GM23248 (cell line): ENCODE results near the gene ARGLU1. TPM values are rescaled to one million over a fixed set of nuclear protein-coding genes. Genes with fewer than 3 reads are reported as not detected.

Experiments
- DNase-seq: peaks from one replicate; pipeline ENCODE4 v3.0.0-alpha.2; 2015
- H2AFZ ChIP-seq: fragments of 200-600 bp; sonication (generic); 2 replicates; pipeline ENCODE4 v1.6.1; 2016; ENCODE audit warnings: antibody characterized with exemption
- H3F3A ChIP-seq: fragments of 200-600 bp; sonication (generic); 2 replicates; pipeline ENCODE4 v1.6.1; 2016; ENCODE audit warnings: mild to moderate bottlenecking, antibody characterized with exemption, mixed run types; ENCODE audit not compliant: insufficient read depth
- H3K27ac ChIP-seq: fragments of 200-600 bp; sonication (generic); 2 replicates; pipeline ENCODE4 v1.5.1; 2016; ENCODE audit warnings: mild to moderate bottlenecking
- H3K27me3 ChIP-seq: fragments of 200-600 bp; sonication (generic); replicated peaks from 2 replicates; pipeline ENCODE4 v1.6.1; 2016; ENCODE audit warnings: mild to moderate bottlenecking; ENCODE audit not compliant: insufficient read depth
- H3K36me3 ChIP-seq: fragments of 200-600 bp; sonication (generic); 2 replicates; pipeline ENCODE4 v1.6.1; 2016; ENCODE audit warnings: low read depth, mild to moderate bottlenecking
- H3K4me1 ChIP-seq: fragments of 200-600 bp; sonication (generic); 2 replicates; pipeline ENCODE4 v1.6.1; 2016; ENCODE audit warnings: mild to moderate bottlenecking; ENCODE audit not compliant: insufficient read depth
- H3K4me2 ChIP-seq: fragments of 200-600 bp; sonication (generic); one replicate; pipeline ENCODE4 v1.6.1; 2016; ENCODE audit warnings: mild to moderate bottlenecking; ENCODE audit not compliant: unreplicated experiment
- H3K4me3 ChIP-seq: fragments of 200-600 bp; sonication (generic); 2 replicates; pipeline ENCODE4 v1.5.1; 2016; ENCODE audit warnings: mild to moderate bottlenecking
- H3K79me2 ChIP-seq: fragments of 200-600 bp; sonication (generic); 2 replicates; pipeline ENCODE4 v1.6.1; 2016; ENCODE audit warnings: mild to moderate bottlenecking; ENCODE audit not compliant: insufficient read depth
- H3K9ac ChIP-seq: fragments of 200-600 bp; sonication (generic); 2 replicates; pipeline ENCODE4 v1.6.1; 2016; ENCODE audit warnings: mild to moderate bottlenecking
- H3K9me2 ChIP-seq: fragments of 200-600 bp; sonication (generic); 2 replicates; pipeline ENCODE4 v1.6.1; 2016; ENCODE audit warnings: mixed run types, mild to moderate bottlenecking, moderate library complexity; ENCODE audit not compliant: insufficient read depth
- H3K9me3 ChIP-seq: fragments of 200-600 bp; sonication (generic); one replicate; pipeline ENCODE4 v1.6.1; 2017; ENCODE audit warnings: low read depth
- H4K20me1 ChIP-seq: fragments of 200-600 bp; sonication (generic); 2 replicates; pipeline ENCODE4 v1.6.0; 2016; ENCODE audit not compliant: insufficient read depth
- EZH2 ChIP-seq: fragments of 200-600 bp; sonication (generic); IDR thresholded peaks from 2 replicates; pipeline ENCODE4 v1.6.1; 2018; ENCODE audit warnings: antibody characterized with exemption, mild to moderate bottlenecking; ENCODE audit not compliant: insufficient read depth, poor library complexity, severe bottlenecking
- EZH2phosphoT487 ChIP-seq: fragments of 200-600 bp; sonication (generic); IDR thresholded peaks from 2 replicates; pipeline ENCODE4 v1.6.1; 2018; ENCODE audit warnings: antibody characterized with exemption, moderate library complexity, mild to moderate bottlenecking, low read depth; ENCODE audit not compliant: insufficient read depth
- WGBS, 2 experiments: methylation state at CpG; one replicate each; pipeline ENCODE4 v1.1.6; 2015 to 2017; ENCODE audit warnings: low lambda C conversion rate in 2 of 2, low coverage in 1 of 2; ENCODE audit errors: missing lambda C conversion rate in 2 of 2; 5-methylcytosine and 5-hydroxymethylcytosine counted together
- in situ Hi-C: fragments of 300-500 bp; cut with MboI; formaldehyde crosslinking; loops from 2 replicates; pipeline ENCODE4 v1.15.0; 2020
- polyA plus RNA-seq: library from polyadenylated mRNA; unstranded; fragments of >200 nt; fragmentation: Nextera tagmentation; extraction: Ambion mirVana; gene quantifications from 2 replicates; pipeline ENCODE4 v1.2.1, GENCODE V29; 2016
- total RNA-seq: library from RNA; depleted of rRNA; stranded (reverse); fragments of >200 nt; shearing (Covaris generic); gene quantifications from 2 replicates; pipeline ENCODE4 v1.2.3, GENCODE V29; 2014

The ARGLU1 gene
- total and polyA plus RNA-seq, 2 experiments from 2014 or later = 38.4 to 61.5 TPM

DNA sequence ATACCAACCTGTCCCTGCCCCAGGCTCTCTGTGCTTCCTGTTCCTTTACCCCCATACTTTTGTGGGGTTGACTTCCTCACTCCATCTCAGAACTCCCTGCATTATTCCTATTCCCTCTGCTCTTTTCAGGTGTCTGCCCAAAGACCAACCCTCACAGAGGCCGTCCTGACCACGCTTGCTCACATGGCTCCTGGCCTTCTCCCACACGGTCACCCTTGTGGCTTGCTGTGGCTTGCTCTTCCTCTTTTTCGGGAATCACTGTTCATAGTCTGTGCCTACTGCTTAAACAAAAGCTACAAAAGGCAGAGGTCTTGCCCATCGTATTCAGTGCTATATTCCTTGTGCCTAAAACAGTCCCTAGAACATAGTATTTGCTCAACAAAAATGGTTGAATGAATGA, 25.2 kb upstream of the ARGLU1 start:
- Histone ChIP-seq H3F3A (no peaks in the 10 kb centered on the region), H3K79me2 (no peaks in the 10 kb centered on the region), H3K4me1 (no peaks in the 10 kb centered on the region), H3K27me3 (peaks cover 9% of the 10 kb centered on the region), H3K27ac (no peak overlapping the region), H3K4me3 (no peak overlapping the region), H3K9ac (no peak overlapping the region), H4K20me1 (no peaks in the 10 kb centered on the region), H2AFZ (no peak overlapping the region), H3K36me3 (no peaks in the 10 kb centered on the region), H3K9me2 (no peaks in the 10 kb centered on the region), H3K4me2 (no peak overlapping the region), H3K9me3 (no peaks in the 10 kb centered on the region)
- no peak for DNase-seq
- 67 to 68% methylated on average over 5 of the region's 5 CpGs for WGBS, 2 experiments
- in situ Hi-C loops = no loop called here
- TF ChIP-seq EZH2phosphoT487 (no peak), EZH2 (no peak)

DNA sequence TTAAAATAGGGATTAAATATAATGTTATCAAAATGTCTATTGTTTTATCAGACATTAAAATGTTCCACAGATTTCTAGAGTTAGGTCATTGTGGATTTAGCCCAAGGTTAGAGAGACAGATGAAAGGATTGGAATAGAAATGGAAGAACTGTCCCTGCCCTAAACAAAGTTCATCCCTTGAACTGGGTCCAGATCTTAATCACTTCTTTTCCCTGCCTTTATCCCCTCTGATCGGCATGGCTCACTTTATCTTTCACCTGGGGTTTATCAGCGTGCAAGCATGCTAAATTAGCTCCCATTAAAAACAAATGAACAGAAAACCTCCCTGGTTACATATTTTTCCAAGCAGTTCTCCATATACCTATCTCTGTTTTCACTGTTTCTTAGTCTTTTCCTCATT, 23.4 kb upstream of the ARGLU1 start:
- Histone ChIP-seq H3K9me2 (no peaks in the 10 kb centered on the region), H3K27me3 (peaks cover 9% of the 10 kb centered on the region), H3K9me3 (no peaks in the 10 kb centered on the region), H2AFZ (no peak overlapping the region), H3F3A (no peaks in the 10 kb centered on the region), H3K9ac (no peak overlapping the region), H3K4me1 (no peaks in the 10 kb centered on the region), H3K4me3 (no peak overlapping the region), H3K4me2 (no peak overlapping the region), H4K20me1 (no peaks in the 10 kb centered on the region), H3K27ac (no peak overlapping the region), H3K36me3 (no peaks in the 10 kb centered on the region), H3K79me2 (no peaks in the 10 kb centered on the region)
- no peak for TF ChIP-seq EZH2
- no peak for TF ChIP-seq EZH2phosphoT487
- no peak for DNase-seq
- in situ Hi-C loops = no loop called here
- WGBS, 2 experiments = 47 to 54% methylated on average over 2 of the region's 2 CpGs

DNA sequence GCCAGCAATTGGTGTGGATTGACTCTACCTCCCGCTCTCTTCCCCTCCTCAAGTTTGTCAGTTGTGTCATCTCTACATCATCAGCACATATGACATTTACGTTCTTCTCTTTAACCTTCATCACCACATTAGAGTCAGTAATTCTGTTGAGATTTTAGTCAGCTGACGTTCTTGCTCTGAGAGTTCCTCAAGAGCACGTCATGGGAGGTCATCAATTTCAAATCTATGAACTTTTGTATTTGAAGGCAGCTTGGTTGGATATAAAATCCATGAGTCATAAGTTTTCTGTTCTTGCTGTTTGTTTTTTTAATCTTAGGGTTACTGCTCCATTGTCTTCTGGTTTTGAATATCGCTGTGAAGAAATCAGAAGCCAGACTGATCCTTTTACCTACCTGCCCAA, 21.8 kb upstream of the ARGLU1 start:
- in situ Hi-C loops = no loop called here
- H3K4me1 ChIP-seq = no peaks in the 10 kb centered on the region
- H3K9me2 ChIP-seq = no peaks in the 10 kb centered on the region
- H3K27ac ChIP-seq = no peak overlapping the region
- DNase-seq = no peak
- peaks cover 9% of the 10 kb centered on the region for H3K27me3 ChIP-seq
- no peaks in the 10 kb centered on the region for H3F3A ChIP-seq
- H3K9me3 ChIP-seq = no peaks in the 10 kb centered on the region
- H4K20me1 ChIP-seq = no peaks in the 10 kb centered on the region
- no peaks in the 10 kb centered on the region for H3K36me3 ChIP-seq
- H3K4me2 ChIP-seq = no peak overlapping the region
- no peaks in the 10 kb centered on the region for H3K79me2 ChIP-seq
- no peak overlapping the region for H2AFZ ChIP-seq
- H3K9ac ChIP-seq = no peak overlapping the region
- TF ChIP-seq EZH2phosphoT487 (no peak), EZH2 (no peak)
- 54 to 57% methylated on average over 5 of the region's 5 CpGs for WGBS, 2 experiments
- H3K4me3 ChIP-seq = no peak overlapping the region

DNA sequence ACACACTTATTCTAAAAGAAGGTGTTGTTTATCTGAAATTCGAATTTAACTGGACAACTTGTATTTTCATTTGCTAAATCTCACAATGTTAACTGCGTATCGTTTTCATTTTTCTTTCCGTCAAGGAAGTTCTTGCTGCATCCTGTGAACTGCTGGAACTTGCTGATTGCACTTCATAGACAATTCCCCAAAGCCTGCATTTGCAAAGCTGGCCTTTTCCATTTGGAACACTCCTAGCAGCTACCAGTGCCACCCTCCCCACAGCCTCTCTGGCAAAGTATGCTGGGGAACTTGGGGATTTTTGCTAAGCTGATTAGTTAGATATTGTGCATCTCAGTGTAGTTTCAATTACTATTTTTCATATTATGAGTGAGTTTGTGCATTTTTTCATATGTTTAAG, 20.4 kb upstream of the ARGLU1 start:
- Histone ChIP-seq H3K27me3 (peaks cover 9% of the 10 kb centered on the region), H4K20me1 (no peaks in the 10 kb centered on the region), H3K27ac (no peak overlapping the region), H3K9me2 (no peaks in the 10 kb centered on the region), H3K9me3 (no peaks in the 10 kb centered on the region), H3K36me3 (no peaks in the 10 kb centered on the region), H3K79me2 (no peaks in the 10 kb centered on the region), H3K4me1 (no peaks in the 10 kb centered on the region), H3K4me3 (no peak overlapping the region), H3K9ac (no peak overlapping the region), H3F3A (no peaks in the 10 kb centered on the region), H2AFZ (no peak overlapping the region), H3K4me2 (no peak overlapping the region)
- no peak for DNase-seq
- in situ Hi-C loops = no loop called here
- TF ChIP-seq EZH2 (no peak), EZH2phosphoT487 (no peak)
- 68 to 73% methylated on average over 4 of the region's 4 CpGs for WGBS, 2 experiments

DNA sequence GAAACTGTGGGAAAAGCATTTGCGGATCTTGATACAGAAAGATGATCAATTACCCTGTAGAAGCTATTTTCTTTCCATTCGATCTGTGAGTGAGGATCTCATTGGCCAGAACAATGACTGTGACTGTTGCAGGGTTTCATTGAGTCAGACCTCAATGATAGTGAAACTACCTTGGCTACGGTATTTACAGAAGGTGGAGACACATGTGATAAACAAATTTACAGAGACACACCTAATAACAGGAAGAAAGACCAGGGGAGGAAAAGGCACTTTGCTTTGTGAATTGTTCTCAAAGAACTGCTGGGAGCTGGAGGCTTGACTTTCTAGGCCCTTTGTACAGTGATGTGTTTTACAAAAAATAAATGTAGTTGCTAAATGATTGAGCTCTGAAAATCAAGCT, 19.9 kb upstream of the ARGLU1 start:
- Histone ChIP-seq H3K9me2 (no peaks in the 10 kb centered on the region), H2AFZ (no peak overlapping the region), H3K36me3 (no peaks in the 10 kb centered on the region), H3F3A (no peaks in the 10 kb centered on the region), H3K4me3 (no peak overlapping the region), H3K79me2 (no peaks in the 10 kb centered on the region), H3K4me1 (no peaks in the 10 kb centered on the region), H3K4me2 (no peak overlapping the region), H3K27ac (no peak overlapping the region), H4K20me1 (no peaks in the 10 kb centered on the region), H3K9me3 (no peaks in the 10 kb centered on the region), H3K9ac (no peak overlapping the region), H3K27me3 (peaks cover 9% of the 10 kb centered on the region)
- DNase-seq = no peak
- 44 to 49% methylated on average over 3 of the region's 3 CpGs for WGBS, 2 experiments
- in situ Hi-C loops = no loop called here
- no peak for TF ChIP-seq EZH2phosphoT487
- TF ChIP-seq EZH2 = no peak
